Lung (tissue), 12 donors: ENCODE results near the gene JAG2. TPM values are rescaled to one million over a fixed set of nuclear protein-coding genes. Genes with fewer than 3 reads are reported as not detected.

Experiments
- ATAC-seq: fragments of 200-7000 bp; cut with Tn5 transposase; one replicate; pipeline ENCODE4 v1.9.1; 2020; ENCODE audit warnings: moderate number of reproducible peaks; ENCODE audit not compliant: insufficient read depth, low FRiP score
- DNase-seq, 3 donors: peaks; one replicate each; pipeline ENCODE4 v3.0.0-alpha.2; 2013 to 2017
- H3K27ac ChIP-seq, 2 donors: one replicate each; pipeline ENCODE4 v1.5.1; 2013; ENCODE audit warnings: mild to moderate bottlenecking in 2 of 2, moderate library complexity in 2 of 2, control low read depth in 1 of 2, inconsistent platforms in 1 of 2, low read depth in 1 of 2, low read length in 1 of 2
- H3K27me3 ChIP-seq, 3 donors: one replicate each; pipeline ENCODE4 v1.5.1; 2013; ENCODE audit warnings: low read length in 2 of 3; ENCODE audit not compliant: control insufficient read depth in 3 of 3, insufficient read depth in 3 of 3
- H3K36me3 ChIP-seq, 4 donors: one replicate each; pipeline ENCODE4 v1.5.1; 2013; ENCODE audit warnings: low read length in 4 of 4, mild to moderate bottlenecking in 1 of 4, moderate library complexity in 1 of 4; ENCODE audit not compliant: control insufficient read depth in 4 of 4, insufficient read depth in 4 of 4
- H3K4me1 ChIP-seq, 5 donors: one replicate each; pipeline ENCODE4 v1.5.1; 2013; ENCODE audit warnings: low read length in 5 of 5, mild to moderate bottlenecking in 2 of 5, moderate library complexity in 1 of 5; ENCODE audit not compliant: control insufficient read depth in 5 of 5, insufficient read depth in 5 of 5
- H3K4me3 ChIP-seq: one replicate; pipeline ENCODE4 v1.5.1; 2013; ENCODE audit warnings: mild to moderate bottlenecking, control low read depth, moderate library complexity
- H3K9ac ChIP-seq, 2 donors: one replicate each; pipeline ENCODE4 v1.5.1; 2013; ENCODE audit warnings: low read length in 2 of 2, control low read depth in 1 of 2; ENCODE audit not compliant: insufficient read depth in 1 of 2
- H3K9me3 ChIP-seq, 4 donors: one replicate each; pipeline ENCODE4 v1.5.1; 2013; ENCODE audit warnings: low read length in 3 of 4, mild to moderate bottlenecking in 1 of 4, moderate library complexity in 1 of 4; ENCODE audit not compliant: control insufficient read depth in 4 of 4, insufficient read depth in 3 of 4
- CTCF ChIP-seq: IDR thresholded peaks from 2 replicates; pipeline ENCODE4 v1.5.1; 2012; ENCODE audit warnings: mild to moderate bottlenecking; ENCODE audit errors: control extremely low read depth, extremely low read depth
- whole genome bisulfite sequencing, 2 donors: extraction: QIAGEN DNeasy Blood & Tissue Kit; methylation state at CpG; one replicate each; pipeline ENCODE4 v1.1.7; 2013; 5-methylcytosine and 5-hydroxymethylcytosine counted together
- polyA plus RNA-seq, 2 donors: library from polyadenylated mRNA; stranded (reverse); fragments of 200-250 nt; gene quantifications; one replicate each; pipeline ENCODE4 v1.2.1, GENCODE V29; 2013
- total RNA-seq, 2 donors: library from RNA; depleted of rRNA in 1 of 2; stranded (reverse); fragments of >200 nt in 1 of 2; gene quantifications; one replicate each; pipeline ENCODE4 v1.2.1, GENCODE V29; 2014 to 2021
- donor health status: control.
- donor health status: control.
- donor health status: Bipolar disorder and iron deficiency.
- donor health status: healthy.
- donor health status: DM: yes; HTN: yes; CAD: no.

Gene JAG2
- total and polyA plus RNA-seq, 4 donors, result 14.1 to 35.1 (median 27.8) TPM

- Histone ChIP-seq H3K27ac (peak overlapping the region in 1 of 2 donors; percentile 5), H3K36me3 (no peaks in the 10 kb centered on the region), H3K9ac (no peak overlapping the region), H3K4me3 (no peak overlapping the region), H3K27me3 (peaks cover 0 to 8% (median 6%) of the 10 kb centered on the region in 3 donors), H3K4me1 (peaks cover 0 to 19% (median 10%) of the 10 kb centered on the region in 5 donors), H3K9me3 (no peaks in the 10 kb centered on the region)
- no peak for TF ChIP-seq CTCF
- 65 to 80% methylated on average over 6 of the region's 6 CpGs for WGBS, 2 donors
- no peak for DNase-seq
- no peak for ATAC-seq
Observed at GRCh38 chr14:105203701-105204100, 35.1 kb upstream of the JAG2 start.

- Histone ChIP-seq H3K4me3 (no peak overlapping the region), H3K9me3 (no peaks in the 10 kb centered on the region), H3K9ac (no peak overlapping the region), H3K4me1 (peaks cover 0 to 23% (median 11%) of the 10 kb centered on the region in 5 donors), H3K27me3 (peaks cover 0 to 8% (median 6%) of the 10 kb centered on the region in 3 donors), H3K36me3 (no peaks in the 10 kb centered on the region), H3K27ac (no peak overlapping the region)
- WGBS, 2 donors, result 8 to 13% methylated on average over 14 to 18 of the region's 18 CpGs
- DNase-seq (peak; percentile 70 to 82 (median 73)), ATAC-seq (peak; percentile 58)
- peak; percentile 55 for TF ChIP-seq CTCF
Observed at GRCh38 chr14:105203057-105203531, 34.5 kb upstream of the JAG2 start.

GRCh38 chr14:105201925-105202513 is 33.4 kb upstream of the JAG2 start:
- H3K9me3 ChIP-seq, result no peaks in the 10 kb centered on the region
- no peak overlapping the region for H3K9ac ChIP-seq
- TF ChIP-seq CTCF, result no peak
- H3K4me3 ChIP-seq, result no peak overlapping the region
- 37 to 39% methylated on average over 20 of the region's 20 CpGs for WGBS, 2 donors
- peak overlapping the region in 1 of 2 donors; percentile 2 for H3K27ac ChIP-seq
- H3K27me3 ChIP-seq, result peaks cover 0 to 11% (median 6%) of the 10 kb centered on the region in 3 donors
- peaks cover 0 to 25% (median 11%) of the 10 kb centered on the region in 5 donors for H3K4me1 ChIP-seq
- H3K36me3 ChIP-seq, result no peaks in the 10 kb centered on the region
- DNase-seq (no peak), ATAC-seq (no peak)
